ENCODE measurements around the gene TSSK2.

The TSSK2 gene

GRCh38 chr22:19172213-19173046 is 41.3 kb downstream of the TSSK2 start:
- no peak for DNase-seq (ENCODE audit: low read depth)

GRCh38 chr22:19173047-19174035 is 42.2 kb downstream of the TSSK2 start:
- no peak for DNase-seq (ENCODE audit: low read depth)

GRCh38 chr22:19174106-19175025 is 43.3 kb downstream of the TSSK2 start:
- DNase-seq (ENCODE audit: low read depth) = no peak

- no peak for DNase-seq (ENCODE audit: low read depth)
These were observed 44.0 kb downstream of the TSSK2 start for GRCh38 chr22:19175026-19175601.

GRCh38 chr22:19175602-19176174 is 44.6 kb downstream of the TSSK2 start:
- DNase-seq (ENCODE audit: low read depth) = no peak

GRCh38 chr22:19176175-19176643 is 45.1 kb downstream of the TSSK2 start:
- DNase-seq (ENCODE audit: low read depth) = no peak

- no peak for DNase-seq (ENCODE audit: low read depth)
These were observed 45.6 kb downstream of the TSSK2 start for GRCh38 chr22:19176732-19177131.

- DNase-seq (ENCODE audit: low read depth) = no peak
These were observed 46.3 kb downstream of the TSSK2 start for GRCh38 chr22:19177164-19178064.

- peak; percentile 51 for DNase-seq (ENCODE audit: low read depth)
These were observed 47.1 kb downstream of the TSSK2 start for GRCh38 chr22:19178065-19178656.

GRCh38 chr22:19178657-19179496 is 47.8 kb downstream of the TSSK2 start, which contains the start of gene SLC25A1:
SLC25A1 (minus strand) TSS chr22:19178736; CDS start chr22:19178673, 63 bp downstream.
- peak; percentile 70 for DNase-seq (ENCODE audit: low read depth)

- DNase-seq (ENCODE audit: low read depth) = no peak
These were observed 48.5 kb downstream of the TSSK2 start for GRCh38 chr22:19179497-19180048.

- DNase-seq (ENCODE audit: low read depth) = no peak
These were observed 49.1 kb downstream of the TSSK2 start for GRCh38 chr22:19180234-19180633.

GRCh38 chr22:19180740-19181410 is 49.8 kb downstream of the TSSK2 start:
- no peak for DNase-seq (ENCODE audit: low read depth)

- DNase-seq (ENCODE audit: low read depth) = no peak
These were observed 50.8 kb downstream of the TSSK2 start for GRCh38 chr22:19181786-19182471.

Data from T-helper 22 cell (primary cell).